Prostate gland (tissue), 2 donors: ENCODE data around the gene ZNF536.

Experiments used
- POLR2A ChIP-seq: fragments of 450-650 bp; IDR thresholded peaks from one replicate; pipeline ENCODE4 v1.6.1; 2016; ENCODE audit warnings: antibody characterized with exemption, mild to moderate bottlenecking
- POLR2AphosphoS5 ChIP-seq: sonication (generic); formaldehyde crosslinking; IDR thresholded peaks from one replicate; pipeline ENCODE4 v1.6.1; 2017; ENCODE audit warnings: antibody characterized with exemption
- TF ChIP-seq, protein P1 (sequence below), 4 experiments: fragments of 200-600 bp in 2 of 4; fragments of 450-650 bp in 2 of 4; sonication (generic) in 2 of 4; IDR thresholded peaks; 1 replicate in 3 of 4; 2 replicates in 1 of 4; pipeline ENCODE4 v1.5.1; 2016 to 2019; ENCODE audit warnings: antibody characterized with exemption in 4 of 4, mild to moderate bottlenecking in 2 of 4, moderate library complexity in 2 of 4

DNA sequence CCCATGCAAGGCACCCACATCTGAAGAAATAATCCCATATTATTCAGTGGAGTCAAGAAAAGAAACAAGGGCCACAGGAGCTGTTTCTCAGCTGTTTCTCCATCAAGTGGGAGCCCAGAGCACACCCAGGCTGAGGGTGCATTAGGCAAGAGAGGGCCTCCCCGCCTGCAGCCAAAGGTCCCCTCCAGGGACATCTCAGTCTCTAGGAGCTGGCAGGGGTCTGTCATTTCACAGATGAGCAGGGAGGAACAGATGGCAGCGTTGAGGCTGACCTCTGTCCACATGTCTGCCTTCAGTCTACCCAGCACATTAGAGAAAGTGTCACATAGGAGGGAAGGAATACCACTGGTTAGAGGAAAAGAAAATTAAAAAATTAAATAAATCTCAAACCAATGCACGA is 157.7 kb downstream of the ZNF536 start:
- TF ChIP-seq POLR2AphosphoS5 (no peak), POLR2A (no peak)
- TF ChIP-seq, protein P1, sequence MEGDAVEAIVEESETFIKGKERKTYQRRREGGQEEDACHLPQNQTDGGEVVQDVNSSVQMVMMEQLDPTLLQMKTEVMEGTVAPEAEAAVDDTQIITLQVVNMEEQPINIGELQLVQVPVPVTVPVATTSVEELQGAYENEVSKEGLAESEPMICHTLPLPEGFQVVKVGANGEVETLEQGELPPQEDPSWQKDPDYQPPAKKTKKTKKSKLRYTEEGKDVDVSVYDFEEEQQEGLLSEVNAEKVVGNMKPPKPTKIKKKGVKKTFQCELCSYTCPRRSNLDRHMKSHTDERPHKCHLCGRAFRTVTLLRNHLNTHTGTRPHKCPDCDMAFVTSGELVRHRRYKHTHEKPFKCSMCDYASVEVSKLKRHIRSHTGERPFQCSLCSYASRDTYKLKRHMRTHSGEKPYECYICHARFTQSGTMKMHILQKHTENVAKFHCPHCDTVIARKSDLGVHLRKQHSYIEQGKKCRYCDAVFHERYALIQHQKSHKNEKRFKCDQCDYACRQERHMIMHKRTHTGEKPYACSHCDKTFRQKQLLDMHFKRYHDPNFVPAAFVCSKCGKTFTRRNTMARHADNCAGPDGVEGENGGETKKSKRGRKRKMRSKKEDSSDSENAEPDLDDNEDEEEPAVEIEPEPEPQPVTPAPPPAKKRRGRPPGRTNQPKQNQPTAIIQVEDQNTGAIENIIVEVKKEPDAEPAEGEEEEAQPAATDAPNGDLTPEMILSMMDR (IDR thresholded peaks at IDR 0.05), result no peak
